LNCaP clone FGC (cell line): Measurements from ENCODE around the gene C16orf54.
"Not testable (repeated sequence)": the region's sequence is repeated elsewhere in the genome, so short reads cannot be mapped to it uniquely, and the experiment has no call there.

ENCODE experiments used
- DNase-seq: peaks from one replicate; pipeline ENCODE4 v3.0.0-alpha.2; 2011; ENCODE audit warnings: low read depth
- H3K4me3 ChIP-seq: 2 replicates; pipeline ENCODE4 v1.5.1; 2011; ENCODE audit warnings: mild to moderate bottlenecking, low read depth, low read length, control low read depth
- TF ChIP-seq, protein P1 (sequence below): IDR thresholded peaks from 2 replicates; pipeline ENCODE4 v1.5.1; 2012; ENCODE audit warnings: mild to moderate bottlenecking; ENCODE audit not compliant: control insufficient read depth, insufficient read depth; ENCODE audit errors: extremely low read depth

Gene C16orf54

DNA sequence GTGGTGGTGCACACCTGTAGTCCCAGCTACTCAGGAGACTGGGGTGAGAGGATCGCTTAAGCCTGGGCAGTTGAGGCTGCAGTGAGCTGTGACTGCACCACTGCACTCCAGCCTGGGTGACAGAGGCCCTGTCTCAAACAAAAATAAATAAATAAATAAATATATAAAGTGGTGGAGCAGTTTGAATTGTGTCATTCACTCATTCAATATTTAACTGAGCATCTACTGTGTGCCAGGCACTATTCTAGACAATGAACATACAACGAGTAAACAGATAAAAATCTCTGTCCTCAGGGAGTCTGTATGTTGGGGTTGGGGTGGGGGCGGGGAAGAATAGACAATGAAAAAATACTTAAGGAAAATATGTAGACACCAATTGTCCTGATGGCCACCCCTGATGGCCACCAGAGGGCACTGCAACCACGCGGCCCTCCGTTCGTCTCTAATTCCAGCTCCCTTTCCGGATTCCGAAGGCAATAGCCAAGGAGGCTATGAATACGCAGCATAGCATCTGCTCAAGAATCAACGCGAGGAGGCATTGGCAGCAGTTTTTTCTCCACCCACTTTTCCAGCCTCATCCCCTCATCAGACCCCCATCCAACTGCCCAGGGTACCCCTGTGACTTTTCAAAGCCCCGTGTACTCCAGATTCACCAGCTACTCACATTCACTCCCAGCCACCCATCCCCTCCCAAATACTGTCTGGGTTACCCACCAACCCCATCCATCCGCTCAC is 45.4 kb downstream of the C16orf54 start:
- TF ChIP-seq, protein P1, sequence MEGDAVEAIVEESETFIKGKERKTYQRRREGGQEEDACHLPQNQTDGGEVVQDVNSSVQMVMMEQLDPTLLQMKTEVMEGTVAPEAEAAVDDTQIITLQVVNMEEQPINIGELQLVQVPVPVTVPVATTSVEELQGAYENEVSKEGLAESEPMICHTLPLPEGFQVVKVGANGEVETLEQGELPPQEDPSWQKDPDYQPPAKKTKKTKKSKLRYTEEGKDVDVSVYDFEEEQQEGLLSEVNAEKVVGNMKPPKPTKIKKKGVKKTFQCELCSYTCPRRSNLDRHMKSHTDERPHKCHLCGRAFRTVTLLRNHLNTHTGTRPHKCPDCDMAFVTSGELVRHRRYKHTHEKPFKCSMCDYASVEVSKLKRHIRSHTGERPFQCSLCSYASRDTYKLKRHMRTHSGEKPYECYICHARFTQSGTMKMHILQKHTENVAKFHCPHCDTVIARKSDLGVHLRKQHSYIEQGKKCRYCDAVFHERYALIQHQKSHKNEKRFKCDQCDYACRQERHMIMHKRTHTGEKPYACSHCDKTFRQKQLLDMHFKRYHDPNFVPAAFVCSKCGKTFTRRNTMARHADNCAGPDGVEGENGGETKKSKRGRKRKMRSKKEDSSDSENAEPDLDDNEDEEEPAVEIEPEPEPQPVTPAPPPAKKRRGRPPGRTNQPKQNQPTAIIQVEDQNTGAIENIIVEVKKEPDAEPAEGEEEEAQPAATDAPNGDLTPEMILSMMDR = peak; percentile 89
- H3K4me3 ChIP-seq = no peak overlapping the region
- peak; percentile 86 for DNase-seq

DNA sequence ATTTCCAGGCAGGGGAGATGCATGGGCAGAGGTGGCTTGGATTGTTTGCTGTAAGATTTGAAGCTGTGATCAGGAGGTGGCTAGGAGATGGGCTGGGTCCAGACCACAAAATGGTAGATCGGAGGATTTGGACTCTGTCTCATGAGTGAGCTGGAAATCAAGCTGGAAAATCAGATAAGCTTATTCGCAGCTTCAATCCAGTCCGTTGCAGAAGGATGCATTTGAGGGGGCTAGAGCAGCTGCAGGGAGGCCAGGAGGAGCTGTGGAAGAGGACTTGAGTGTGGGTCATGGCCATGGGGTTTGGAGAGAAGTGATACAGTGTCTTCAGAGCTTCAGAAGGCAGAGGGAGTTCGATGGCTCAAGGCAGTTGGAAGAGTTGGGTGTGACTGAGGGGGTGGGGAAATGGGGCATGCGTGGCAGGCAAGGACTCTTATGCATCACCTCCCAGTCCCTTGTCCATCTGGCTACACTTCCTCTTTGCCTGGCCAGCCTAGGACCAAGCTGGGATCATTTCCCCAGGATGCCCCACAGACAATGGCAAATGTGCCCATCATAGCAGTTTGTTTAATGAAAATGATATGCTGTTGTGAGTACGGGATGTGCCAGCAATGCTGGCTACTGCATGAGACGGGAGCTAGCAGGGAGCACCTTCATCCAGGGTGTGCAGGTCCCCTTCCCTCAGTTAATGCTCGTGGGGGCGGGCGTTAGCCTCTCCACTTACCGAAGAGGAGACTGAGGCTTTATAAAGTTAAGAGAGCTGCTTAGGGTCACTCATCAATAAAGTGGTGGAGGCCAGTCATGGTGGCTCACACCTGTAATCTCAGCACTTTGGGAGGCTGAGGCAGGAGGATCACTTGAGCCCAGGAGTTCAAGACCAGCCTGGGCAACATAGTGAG is 46.2 kb downstream of the C16orf54 start:
- TF ChIP-seq, protein P1 = no peak
- no peak for DNase-seq
- H3K4me3 ChIP-seq = no peak overlapping the region

DNA sequence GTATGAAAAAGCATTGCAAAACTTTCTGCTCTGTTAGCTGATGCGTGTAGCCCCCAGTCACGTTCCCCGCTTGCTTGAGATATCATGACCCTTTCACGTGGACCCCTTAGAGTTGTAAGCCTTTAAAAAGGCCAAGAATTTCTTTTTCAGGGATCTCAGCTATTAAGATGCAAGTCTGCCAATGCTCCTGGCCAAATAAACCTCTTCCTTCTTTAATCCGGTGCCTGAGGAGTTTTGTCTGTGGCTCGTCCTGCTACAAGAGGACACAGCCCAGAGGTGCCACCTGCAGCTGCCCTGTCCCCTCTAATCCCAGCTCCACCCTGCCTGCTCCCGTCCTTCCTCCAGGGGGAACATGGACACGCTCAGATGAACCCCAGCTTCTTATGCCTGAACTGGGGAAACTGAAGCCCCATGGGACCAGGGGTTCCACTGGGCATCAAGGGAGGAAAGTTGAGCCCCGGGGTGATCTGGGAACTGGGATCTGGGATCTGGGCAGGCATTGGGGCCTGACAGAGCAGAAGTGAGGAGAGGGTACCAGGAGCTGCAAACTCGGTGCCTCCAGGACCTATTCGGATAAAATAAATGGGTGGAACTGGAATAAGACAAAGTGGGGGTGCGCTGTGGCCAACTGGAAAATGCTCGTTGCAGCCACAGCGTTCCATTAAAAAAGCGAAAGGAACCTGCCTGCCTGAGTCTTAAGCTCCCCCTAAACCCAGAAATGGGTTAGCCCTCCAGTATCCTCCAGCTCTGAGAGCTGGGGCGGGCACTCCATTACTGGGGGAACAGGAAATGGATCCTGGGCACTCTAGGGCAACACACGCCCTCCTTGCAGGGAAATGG is 47.1 kb downstream of the C16orf54 start:
- DNase-seq = no peak
- TF ChIP-seq, protein P1 = no peak
- no peak overlapping the region for H3K4me3 ChIP-seq

DNA sequence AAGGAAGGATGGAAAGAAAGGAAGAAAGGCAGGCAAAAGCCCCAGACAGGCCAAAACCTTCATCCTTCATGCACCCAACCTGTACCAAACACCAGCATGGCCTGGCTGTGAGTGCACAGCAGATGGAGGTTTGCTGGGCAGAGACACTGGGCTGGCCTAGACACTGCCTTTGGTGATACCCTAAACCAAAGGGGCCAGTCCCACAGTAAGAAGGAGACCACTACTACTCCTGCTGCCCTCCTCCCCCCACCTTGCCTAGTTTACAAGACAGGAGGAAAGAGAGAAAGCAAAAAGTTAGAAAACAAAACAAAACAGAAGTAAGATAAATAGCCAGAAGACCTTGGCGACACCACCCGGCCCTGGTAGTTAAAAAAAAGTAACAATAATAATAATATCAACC is 47.7 kb downstream of the C16orf54 start:
- H3K4me3 ChIP-seq = no peak overlapping the region
- TF ChIP-seq, protein P1 = no peak
- DNase-seq = no peak

DNA sequence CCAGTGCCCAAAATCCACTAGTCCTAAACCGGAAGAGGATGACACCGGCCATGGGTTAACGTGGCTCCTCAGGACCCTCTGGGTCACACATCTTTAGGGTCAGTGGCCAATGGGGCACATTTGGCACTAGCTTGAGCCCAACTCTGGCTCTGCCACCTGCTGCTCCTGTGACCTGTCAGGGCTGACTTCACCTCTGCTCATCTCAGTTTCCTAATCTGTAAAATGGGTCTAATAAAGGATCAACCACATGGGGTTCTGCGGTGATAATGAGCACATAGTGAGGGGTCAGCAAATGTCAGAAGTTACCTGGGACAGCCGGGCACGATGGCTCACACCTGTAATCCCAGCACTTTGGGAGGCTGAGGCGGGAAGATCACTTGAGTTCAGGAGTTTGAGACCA is 48.4 kb downstream of the C16orf54 start:
- TF ChIP-seq, protein P1 = no peak
- no peak for DNase-seq
- no peak overlapping the region for H3K4me3 ChIP-seq

DNA sequence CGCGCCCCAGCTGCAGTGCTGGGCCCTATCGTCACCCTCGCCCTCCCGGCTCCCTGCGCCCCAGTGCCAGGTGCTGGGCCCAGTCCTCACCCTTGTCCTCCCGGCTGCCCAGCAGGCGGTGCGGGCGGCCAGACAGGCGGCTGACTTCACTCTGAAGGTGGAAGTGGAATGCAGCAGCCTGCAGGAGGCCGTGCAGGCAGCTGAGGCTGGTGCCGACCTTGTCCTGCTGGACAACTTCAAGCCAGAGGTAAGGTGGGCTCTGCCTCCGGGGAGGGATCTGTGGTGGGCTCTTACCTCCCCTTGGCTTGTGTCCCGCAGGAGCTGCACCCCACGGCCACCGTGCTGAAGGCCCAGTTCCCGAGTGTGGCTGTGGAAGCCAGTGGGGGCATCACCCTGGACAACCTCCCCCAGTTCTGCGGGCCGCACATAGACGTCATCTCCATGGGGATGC is 48.9 kb downstream of the C16orf54 start:
- H3K4me3 ChIP-seq = no peak overlapping the region
- DNase-seq = no peak
- TF ChIP-seq, protein P1 = no peak

DNA sequence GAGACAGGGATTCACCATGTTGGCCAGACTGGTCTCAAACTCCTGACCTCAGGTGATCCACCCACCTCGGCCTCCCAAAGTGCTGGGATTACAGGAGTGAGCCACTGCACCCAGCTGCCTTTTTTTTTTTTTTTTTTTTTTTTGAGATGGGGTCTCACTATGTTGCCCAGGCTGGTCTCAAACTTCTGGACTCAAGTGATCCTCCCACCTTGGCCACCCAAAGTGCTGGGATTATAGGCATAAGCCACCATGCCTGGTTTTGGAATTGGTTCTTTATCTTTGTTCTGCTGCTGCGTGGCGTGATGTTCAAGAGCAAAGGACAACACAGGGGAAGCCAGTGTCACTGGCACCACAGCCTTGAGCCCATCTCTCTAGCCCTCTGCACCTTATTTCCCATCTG is 50.1 kb downstream of the C16orf54 start:
- DNase-seq, H3K4me3 ChIP-seq: not testable (repeated sequence)
